ENCODE measurements around the gene EBLN1. TPM values are rescaled to one million over a fixed set of nuclear protein-coding genes. Genes with fewer than 3 reads are reported as not detected.

Gene EBLN1
- total RNA-seq, 2 donors from 2014 or later = not detected

DNA sequence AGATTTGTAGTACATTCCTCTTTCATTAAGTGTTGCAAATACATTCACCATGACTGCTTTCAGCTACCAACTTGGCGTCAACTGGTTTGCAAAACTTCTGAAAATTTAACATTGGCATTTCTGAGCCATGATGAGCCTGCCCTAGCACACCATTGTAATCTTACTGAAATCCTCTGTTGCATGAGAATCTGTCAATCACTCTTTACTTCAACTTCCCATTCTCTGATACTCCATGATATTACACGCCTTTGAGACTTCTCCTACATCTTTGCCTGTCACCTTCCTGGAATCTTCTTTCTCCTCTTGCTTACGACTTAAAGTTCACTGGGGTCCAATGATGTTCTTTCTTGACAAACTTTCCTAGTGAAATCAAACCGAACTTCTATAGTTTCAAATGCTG is 32.2 kb downstream of the EBLN1 start:
- no peaks in the 10 kb centered on the region for H3K9me3 Mint-ChIP-seq
- peaks cover 28% of the 10 kb centered on the region for H3K27me3 Mint-ChIP-seq
- no peak for ATAC-seq (replicated peaks)
- H3K27ac Mint-ChIP-seq = no peak overlapping the region
- no peak overlapping the region for H3K4me3 Mint-ChIP-seq
- H3K36me3 Mint-ChIP-seq (ENCODE audit: low read depth) = no peaks in the 10 kb centered on the region
- no peaks in the 10 kb centered on the region for H3K4me1 Mint-ChIP-seq

DNA sequence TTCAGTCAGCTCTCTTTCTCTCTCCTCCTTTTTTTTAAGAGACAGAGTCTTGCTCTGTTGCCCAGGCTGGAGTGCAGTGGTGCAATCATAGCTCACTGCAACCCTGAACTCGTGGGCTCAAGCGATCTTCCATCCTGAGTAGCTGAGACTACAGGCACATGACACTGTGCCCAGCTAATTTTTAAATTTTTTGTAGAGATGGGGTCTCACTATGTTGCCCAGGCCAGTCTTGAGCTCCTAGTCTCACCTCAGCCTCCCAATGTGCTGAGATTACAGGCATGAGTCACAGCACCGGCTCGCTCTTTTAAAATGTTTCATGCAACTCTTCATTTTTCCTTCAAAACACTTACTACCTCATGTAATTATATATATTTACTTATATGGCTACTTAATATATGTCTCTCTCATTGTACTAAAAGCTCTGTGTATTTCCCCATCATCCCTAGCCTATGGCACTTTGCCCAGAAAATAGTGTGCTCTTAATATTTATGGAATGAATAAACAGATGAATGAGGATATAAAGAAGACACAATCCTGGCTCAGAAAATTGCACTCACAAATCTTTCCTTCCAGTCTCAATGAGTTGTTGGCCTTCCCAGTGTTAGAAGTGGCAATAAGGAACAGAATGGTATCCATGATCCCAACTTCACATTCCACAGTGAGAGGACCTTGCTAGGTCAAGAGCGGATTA is 33.9 kb downstream of the EBLN1 start:
- no peak for ATAC-seq (replicated peaks)
- Mint-ChIP-seq H3K4me1 (no peaks in the 10 kb centered on the region), H3K4me3 (no peak overlapping the region), H3K27ac (no peak overlapping the region), H3K36me3 (ENCODE audit: low read depth) (no peaks in the 10 kb centered on the region), H3K27me3 (peaks cover 28% of the 10 kb centered on the region), H3K9me3 (no peaks in the 10 kb centered on the region)

GRCh38 chr10:22180724-22181123 is 37.1 kb downstream of the EBLN1 start:
- no peak overlapping the region for H3K4me3 Mint-ChIP-seq
- no peaks in the 10 kb centered on the region for H3K9me3 Mint-ChIP-seq
- H3K4me1 Mint-ChIP-seq = no peaks in the 10 kb centered on the region
- ATAC-seq (replicated peaks) = no peak
- no peak overlapping the region for H3K27ac Mint-ChIP-seq
- H3K27me3 Mint-ChIP-seq = peaks cover 29% of the 10 kb centered on the region
- no peaks in the 10 kb centered on the region for H3K36me3 Mint-ChIP-seq (ENCODE audit: low read depth)

- no peaks in the 10 kb centered on the region for H3K4me1 Mint-ChIP-seq
- no peaks in the 10 kb centered on the region for H3K36me3 Mint-ChIP-seq (ENCODE audit: low read depth)
- no peak overlapping the region for H3K27ac Mint-ChIP-seq
- ATAC-seq (replicated peaks) = no peak
- no peak overlapping the region for H3K4me3 Mint-ChIP-seq
- peaks cover 34% of the 10 kb centered on the region for H3K27me3 Mint-ChIP-seq
- no peaks in the 10 kb centered on the region for H3K9me3 Mint-ChIP-seq
Observed at GRCh38 chr10:22174442-22174841, 43.4 kb downstream of the EBLN1 start.

GRCh38 chr10:22171131-22171530 is 46.7 kb downstream of the EBLN1 start:
- Mint-ChIP-seq H3K36me3 (ENCODE audit: low read depth) (no peaks in the 10 kb centered on the region), H3K9me3 (no peaks in the 10 kb centered on the region), H3K27me3 (peaks cover 40% of the 10 kb centered on the region), H3K4me1 (no peaks in the 10 kb centered on the region), H3K27ac (no peak overlapping the region), H3K4me3 (no peak overlapping the region)
- ATAC-seq (replicated peaks) = no peak

GRCh38 chr10:22170582-22170981 is 47.2 kb downstream of the EBLN1 start:
- no peak for ATAC-seq (replicated peaks)
- Mint-ChIP-seq H3K9me3 (no peaks in the 10 kb centered on the region), H3K4me3 (no peak overlapping the region), H3K4me1 (no peaks in the 10 kb centered on the region), H3K36me3 (ENCODE audit: low read depth) (no peaks in the 10 kb centered on the region), H3K27ac (no peak overlapping the region), H3K27me3 (peaks cover 38% of the 10 kb centered on the region)

DNA sequence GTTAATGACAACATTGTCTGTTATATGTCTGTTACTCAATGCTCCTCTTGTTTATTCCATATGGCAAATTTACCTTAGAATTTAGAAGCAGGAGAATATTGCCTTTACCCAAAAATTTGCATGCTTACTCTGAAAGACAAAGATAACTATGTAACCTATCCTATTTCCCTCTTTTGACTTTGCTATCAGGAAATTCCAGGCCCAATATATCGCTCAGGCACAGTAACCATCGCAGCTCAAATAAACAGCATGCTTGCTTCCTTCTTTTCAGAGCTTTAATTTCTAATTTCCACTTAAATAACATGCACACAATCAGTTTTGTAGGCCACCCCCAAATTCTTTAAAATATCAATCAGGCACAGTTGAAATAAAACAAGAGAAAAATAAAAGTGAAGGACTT is 57.8 kb downstream of the EBLN1 start:
- Mint-ChIP-seq H3K4me3 (no peak overlapping the region), H3K36me3 (ENCODE audit: low read depth) (no peaks in the 10 kb centered on the region), H3K27ac (no peak overlapping the region), H3K4me1 (no peaks in the 10 kb centered on the region), H3K9me3 (no peaks in the 10 kb centered on the region), H3K27me3 (peaks cover 3% of the 10 kb centered on the region)
- ATAC-seq (replicated peaks) = no peak

- H3K27ac Mint-ChIP-seq = no peak overlapping the region
- no peak for ATAC-seq (replicated peaks)
- H3K4me1 Mint-ChIP-seq = no peaks in the 10 kb centered on the region
- H3K9me3 Mint-ChIP-seq = no peaks in the 10 kb centered on the region
- H3K4me3 Mint-ChIP-seq = peak overlapping the region; percentile 60
- H3K27me3 Mint-ChIP-seq = peaks cover 3% of the 10 kb centered on the region
- no peaks in the 10 kb centered on the region for H3K36me3 Mint-ChIP-seq (ENCODE audit: low read depth)
Observed at GRCh38 chr10:22159180-22159579, 58.6 kb downstream of the EBLN1 start.

Other genes with a start within 250 kb of the EBLN1 start
- 10 to 100 TPM; 21.4 to 21.5 TPM for gene DNAJC1, start 214.3 kb downstream of the EBLN1 start, total RNA-seq
- 10 to 100 TPM; 76.9 to 79.3 TPM for gene COMMD3, start 98.4 kb upstream of the EBLN1 start, total RNA-seq
- 10 to 100 TPM; 61.4 to 81.1 TPM for gene BMI1, start 103.1 kb upstream of the EBLN1 start, total RNA-seq
- gene SPAG6, start 127.5 kb upstream of the EBLN1 start, total RNA-seq = not detected

Data from activated T-helper 17 cell treated with anti-CD3 and anti-CD28 coated beads, Interleukin-2, amount 50 U/mL, for 72 hours (primary cell).